GM19099 (cell line): ENCODE measurements around the gene STXBP5L.

ENCODE experiments used
- POLR2A ChIP-seq: IDR thresholded peaks from 3 replicates; pipeline ENCODE4 v1.6.1; 2011; ENCODE audit warnings: low read depth; ENCODE audit not compliant: insufficient read length; ENCODE audit errors: extremely low read depth

STXBP5L gene

GRCh38 chr3:120908030-120908794 lies at the start of gene STXBP5L:
TSS of gene STXBP5L (plus strand) at chr3:120908205. CDS start at chr3:120909579, 1,374 bp downstream.
- TF ChIP-seq POLR2A: no peak

- TF ChIP-seq POLR2A: no peak
Measured at GRCh38 chr3:120858521-120858920, 49.5 kb upstream of the STXBP5L start.

GRCh38 chr3:120864541-120864940 lies 43.5 kb upstream of the STXBP5L start:
- no peak for TF ChIP-seq POLR2A

GRCh38 chr3:120875507-120875906 lies 32.5 kb upstream of the STXBP5L start:
- no peak for TF ChIP-seq POLR2A

GRCh38 chr3:120875989-120876388 lies 32.0 kb upstream of the STXBP5L start:
- no peak for TF ChIP-seq POLR2A

GRCh38 chr3:120879411-120879810 lies 28.6 kb upstream of the STXBP5L start:
- no peak for TF ChIP-seq POLR2A

GRCh38 chr3:120892921-120893320 lies 15.1 kb upstream of the STXBP5L start:
- no peak for TF ChIP-seq POLR2A

- TF ChIP-seq POLR2A: no peak
Measured at GRCh38 chr3:120894316-120895057, 13.5 kb upstream of the STXBP5L start.

- TF ChIP-seq POLR2A: no peak
Measured at GRCh38 chr3:120903221-120903620, 4.8 kb upstream of the STXBP5L start.

GRCh38 chr3:120907659-120908029 lies 361 bp upstream of the STXBP5L start:
- TF ChIP-seq POLR2A: no peak

- no peak for TF ChIP-seq POLR2A
Measured at GRCh38 chr3:120908795-120909601, 993 bp downstream of the STXBP5L start.

GRCh38 chr3:120909602-120909878 lies 1.5 kb downstream of the STXBP5L start:
- TF ChIP-seq POLR2A: no peak

GRCh38 chr3:120926146-120926545 lies 18.1 kb downstream of the STXBP5L start:
- TF ChIP-seq POLR2A: no peak

GRCh38 chr3:120928991-120929390 lies 21.0 kb downstream of the STXBP5L start:
- no peak for TF ChIP-seq POLR2A

- TF ChIP-seq POLR2A: no peak
Measured at GRCh38 chr3:120931593-120931992, 23.6 kb downstream of the STXBP5L start.

GRCh38 chr3:120956143-120956542 lies 48.1 kb downstream of the STXBP5L start:
- TF ChIP-seq POLR2A: no peak
